Mucosa of descending colon (tissue), 3 donors: Measurements from ENCODE around the gene GPM6B. TPM values are rescaled to one million over a fixed set of nuclear protein-coding genes. Genes with fewer than 3 reads are reported as not detected.

Source experiments
- ATAC-seq: fragments of 200-7000 bp; cut with Tn5 transposase; one replicate; pipeline ENCODE4 v1.9.1; 2020; ENCODE audit warnings: mild to moderate bottlenecking, moderate library complexity
- DNase-seq, 3 donors: peaks; one replicate each; pipeline ENCODE4 v3.0.0-alpha.2; 2020
- H3K36me3 ChIP-seq: fragments of 200-600 bp; one replicate; pipeline ENCODE4 v1.8.0; 2021; ENCODE audit warnings: low read depth, mild to moderate bottlenecking
- H3K4me1 ChIP-seq: fragments of 200-600 bp; one replicate; pipeline ENCODE4 v1.8.0; 2021; ENCODE audit warnings: low read depth, mild to moderate bottlenecking
- H3K4me3 ChIP-seq: fragments of 200-600 bp; one replicate; pipeline ENCODE4 v1.8.0; 2021; ENCODE audit warnings: mild to moderate bottlenecking
- H3K9me3 ChIP-seq: fragments of 200-600 bp; one replicate; pipeline ENCODE4 v1.8.0; 2021; ENCODE audit warnings: mild to moderate bottlenecking
- CTCF ChIP-seq: fragments of 200-600 bp; IDR thresholded peaks from one replicate; pipeline ENCODE4 v1.8.0; 2022; ENCODE audit warnings: antibody characterized with exemption, mild to moderate bottlenecking
- intact Hi-C, 2 donors: fragments of 100-400 bp; cut with DNase I in 1 of 2; cut with micrococcal nuclease in 1 of 2; formaldehyde crosslinking; loops; one replicate each; pipeline versions ENCODE4 v1.11.0 to v1.11.1; 2022; cut with DNase I, micrococcal nuclease
- total RNA-seq, 3 donors: library from RNA; stranded (reverse); fragmentation: NEBNext Ultra II Directional in 2 of 3; extraction: Animal tissue kit (Norgen Biotek cat#: 25700) in 2 of 3; gene quantifications; one replicate each; pipeline versions ENCODE4 v1.2.1 to v1.2.4, GENCODE V29; 2021 to 2023
- donor health status: DM: no; HTN: no; CAD: no; lungs with moderate emphysema.
- donor health status: DM: no; HTN: no; CAD: no.
- donor health status: DM: no; HTN: yes; CAD: no.

GPM6B gene
- total RNA-seq, 3 donors from 2014 or later, result 1.3 to 34.1 (median 4.4) TPM

GRCh38 chrX:13855689-13856450 lies 39.0 kb upstream of the GPM6B start:
- intact Hi-C loops, result no loop called here
- Histone ChIP-seq H3K36me3 (no peaks in the 10 kb centered on the region), H3K4me1 (no peaks in the 10 kb centered on the region), H3K4me3 (no peak overlapping the region), H3K9me3 (no peaks in the 10 kb centered on the region)
- no peak for TF ChIP-seq CTCF
- DNase-seq, result no peak
- ATAC-seq, result no peak

GRCh38 chrX:13854003-13854402 lies 37.1 kb upstream of the GPM6B start:
- H3K9me3 ChIP-seq, result no peaks in the 10 kb centered on the region
- no peaks in the 10 kb centered on the region for H3K4me1 ChIP-seq
- DNase-seq, result no peak
- TF ChIP-seq CTCF, result no peak
- intact Hi-C loops, result no loop called here
- H3K36me3 ChIP-seq, result no peaks in the 10 kb centered on the region
- ATAC-seq, result no peak
- no peak overlapping the region for H3K4me3 ChIP-seq

GRCh38 chrX:13852001-13852695 lies 35.3 kb upstream of the GPM6B start:
- H3K9me3 ChIP-seq, result no peaks in the 10 kb centered on the region
- no peak overlapping the region for H3K4me3 ChIP-seq
- intact Hi-C loops, result no loop called here
- ATAC-seq (no peak), DNase-seq (no peak)
- H3K4me1 ChIP-seq, result no peaks in the 10 kb centered on the region
- no peak for TF ChIP-seq CTCF
- no peaks in the 10 kb centered on the region for H3K36me3 ChIP-seq

GRCh38 chrX:13845721-13846378 lies 29.0 kb upstream of the GPM6B start:
- no peak for ATAC-seq
- DNase-seq, result no peak
- H3K36me3 ChIP-seq, result no peaks in the 10 kb centered on the region
- TF ChIP-seq CTCF, result no peak
- no peak overlapping the region for H3K4me3 ChIP-seq
- intact Hi-C loops, result no loop called here
- H3K9me3 ChIP-seq, result no peaks in the 10 kb centered on the region
- H3K4me1 ChIP-seq, result no peaks in the 10 kb centered on the region

- intact Hi-C loops, result no loop called here
- H3K4me1 ChIP-seq, result no peaks in the 10 kb centered on the region
- ATAC-seq (no peak), DNase-seq (no peak)
- no peaks in the 10 kb centered on the region for H3K9me3 ChIP-seq
- no peaks in the 10 kb centered on the region for H3K36me3 ChIP-seq
- H3K4me3 ChIP-seq, result no peak overlapping the region
- TF ChIP-seq CTCF, result no peak
These were observed 26.3 kb upstream of the GPM6B start for GRCh38 chrX:13843150-13843721.
